HG03139 (cell line): ENCODE results near the gene TMEM101.
"Not testable (repeated sequence)": the region's sequence is repeated elsewhere in the genome, so short reads cannot be mapped to it uniquely, and the experiment has no call there.

Experiments
- ATAC-seq: cut with Tn5 transposase; IDR thresholded peaks from one replicate; pipeline ENCODE4 v1.9.1; 2021; ENCODE audit not compliant: unreplicated experiment

TMEM101 gene

GRCh38 chr17:44024271-44024663 is 9.5 kb upstream of the TMEM101 start:
- no peak for ATAC-seq

DNA sequence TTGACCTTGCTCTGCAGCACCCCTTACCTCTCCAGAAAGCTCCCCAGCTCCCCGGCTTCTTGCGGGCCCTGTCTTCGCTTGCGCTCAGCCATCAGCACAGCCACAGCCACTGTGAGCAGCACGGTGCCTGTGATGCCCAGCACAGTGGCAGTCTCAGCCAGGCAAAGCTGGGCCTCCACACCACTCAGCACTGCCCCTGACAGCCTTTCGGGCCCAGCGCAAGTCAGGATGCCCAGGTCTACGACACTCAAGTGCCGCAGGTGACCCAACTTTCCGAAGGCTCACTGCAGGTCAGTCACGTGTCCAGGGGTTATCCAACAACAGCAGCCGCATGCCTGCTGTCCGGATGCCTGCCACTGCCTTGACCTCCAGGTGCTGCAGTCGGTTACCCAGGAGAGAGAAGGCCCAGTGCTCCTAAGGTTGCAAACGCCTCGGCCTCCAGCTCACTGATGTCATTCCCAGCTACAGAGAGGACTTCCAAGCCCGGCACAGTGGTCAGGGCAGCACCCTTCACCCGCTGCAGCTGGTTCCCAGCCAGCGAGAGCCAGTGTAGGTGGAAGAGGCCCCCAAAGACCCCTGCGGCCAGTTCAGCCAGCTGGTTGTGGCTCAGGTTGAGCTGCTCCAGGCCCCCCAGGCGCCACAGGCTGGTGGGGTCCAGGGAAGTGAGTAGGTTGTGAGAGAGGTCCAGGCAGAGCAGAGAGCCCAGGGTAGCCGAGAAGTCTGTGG is 8.9 kb upstream of the TMEM101 start:
- ATAC-seq: no peak

DNA sequence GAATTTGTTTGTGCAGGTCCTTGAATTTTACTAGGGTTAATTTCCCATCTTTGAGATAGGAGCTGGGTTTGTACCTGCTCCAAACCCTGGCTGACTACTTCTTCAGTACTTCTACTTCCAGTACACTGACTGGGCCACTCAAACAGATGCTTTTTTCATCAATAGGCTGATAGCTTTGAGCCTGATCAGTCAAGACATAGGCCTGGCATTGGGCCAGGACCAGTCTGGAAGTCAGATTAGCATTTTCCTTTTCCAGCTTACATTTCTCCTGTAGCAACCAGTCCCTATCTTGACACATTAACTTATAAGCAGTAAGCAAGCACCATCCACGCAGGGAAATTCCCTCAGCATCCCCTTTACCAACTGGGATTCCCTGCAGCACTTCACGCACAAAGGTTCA is 7.5 kb upstream of the TMEM101 start:
- no peak for ATAC-seq

GRCh38 chr17:44021227-44021626 is 6.5 kb upstream of the TMEM101 start:
- not testable (repeated sequence) for ATAC-seq

DNA sequence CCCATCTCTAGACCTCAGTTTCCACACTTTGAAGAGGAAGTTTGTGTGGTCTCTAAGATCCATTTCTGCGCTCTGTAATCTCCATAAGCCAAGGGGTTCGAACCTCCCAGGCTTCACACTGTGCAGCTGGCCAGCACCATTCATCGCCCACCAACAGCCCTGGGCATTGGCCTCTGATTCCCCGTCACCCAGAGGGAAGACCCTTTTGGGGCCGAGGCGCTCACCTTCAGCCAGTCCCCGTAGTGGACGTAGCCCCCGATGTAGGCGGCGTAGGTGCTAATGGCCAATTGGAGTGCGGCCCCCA is 678 bp downstream of the TMEM101 start:
- ATAC-seq: no peak

- ATAC-seq: no peak
Observed at GRCh38 chr17:44012874-44013273, 1.9 kb downstream of the TMEM101 start.

DNA sequence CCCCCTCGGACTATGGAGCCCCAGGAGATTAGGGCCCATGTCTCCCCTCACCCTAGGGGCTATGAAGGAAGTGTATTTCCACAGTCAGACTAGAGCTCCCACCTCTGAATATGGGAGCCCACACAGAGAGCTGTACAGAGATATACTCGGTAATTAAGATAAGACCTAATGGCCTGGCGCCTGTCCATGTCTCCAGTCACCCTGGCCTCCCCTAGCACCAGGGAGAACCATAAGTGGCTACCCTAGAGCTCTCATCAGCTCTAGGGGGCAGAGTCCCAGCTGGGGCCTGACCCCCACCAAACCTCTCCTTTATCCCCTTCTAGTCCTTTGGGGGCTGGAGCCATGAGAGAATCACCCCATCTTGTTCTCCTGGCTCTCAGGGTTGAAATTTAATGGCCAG is 2.4 kb downstream of the TMEM101 start:
- no peak for ATAC-seq

DNA sequence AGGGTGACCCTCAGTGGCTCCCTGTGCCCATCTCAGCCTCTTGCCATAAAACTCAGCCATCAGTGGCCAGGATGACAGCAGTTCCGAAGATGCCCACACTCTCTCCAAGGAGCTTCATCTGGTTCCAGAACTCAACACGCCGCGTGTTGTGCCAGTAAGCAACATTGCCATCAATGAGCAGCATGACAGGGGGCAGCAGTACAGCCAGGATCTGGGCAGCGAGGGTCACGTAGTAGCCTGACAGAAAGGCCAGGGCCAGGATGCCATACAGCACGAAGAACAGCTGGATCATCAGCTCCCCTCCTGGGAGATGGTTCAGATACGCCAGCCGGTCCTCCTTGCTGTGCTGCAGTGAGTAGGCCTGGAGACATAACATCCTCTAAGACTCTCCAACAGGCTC is 2.9 kb downstream of the TMEM101 start:
- no peak for ATAC-seq

- ATAC-seq: no peak
Observed at GRCh38 chr17:44010966-44011647, 3.7 kb downstream of the TMEM101 start.

DNA sequence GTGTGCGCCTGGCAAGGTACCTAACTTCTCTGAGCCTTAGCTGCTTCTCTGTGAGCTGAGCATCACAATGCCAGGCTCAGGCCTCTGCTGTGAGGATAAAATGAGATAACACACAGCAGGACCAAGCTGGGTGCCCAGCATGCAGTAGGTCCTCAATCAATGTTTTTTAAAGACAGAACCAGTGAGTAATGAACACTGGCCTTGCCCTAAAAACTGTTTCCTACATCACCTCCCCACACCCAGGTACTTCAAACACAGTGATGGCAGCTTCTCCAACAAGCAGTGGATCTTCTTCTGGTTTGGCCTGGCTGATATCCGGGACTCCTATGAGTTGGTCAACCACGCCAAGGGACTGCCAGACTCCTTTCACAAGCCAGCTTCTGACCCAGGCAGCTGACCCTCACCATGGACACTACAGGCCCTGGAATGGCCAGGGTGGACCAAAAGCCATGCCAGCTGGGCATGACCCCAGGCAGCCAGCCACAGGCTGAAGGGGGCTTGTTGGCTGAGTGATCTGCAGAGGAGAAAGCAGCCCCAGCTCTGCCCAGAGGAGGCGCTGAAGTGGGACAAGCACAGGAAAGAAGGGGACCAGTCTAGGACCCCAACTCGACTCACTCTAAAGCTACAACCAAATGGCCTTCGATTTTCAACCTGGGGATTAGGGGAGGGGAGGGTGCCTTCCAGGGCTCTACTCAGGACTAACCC is 6.4 kb downstream of the TMEM101 start:
- ATAC-seq: no peak

- ATAC-seq: no peak
Observed at GRCh38 chr17:44007346-44008204, 7.2 kb downstream of the TMEM101 start.

DNA sequence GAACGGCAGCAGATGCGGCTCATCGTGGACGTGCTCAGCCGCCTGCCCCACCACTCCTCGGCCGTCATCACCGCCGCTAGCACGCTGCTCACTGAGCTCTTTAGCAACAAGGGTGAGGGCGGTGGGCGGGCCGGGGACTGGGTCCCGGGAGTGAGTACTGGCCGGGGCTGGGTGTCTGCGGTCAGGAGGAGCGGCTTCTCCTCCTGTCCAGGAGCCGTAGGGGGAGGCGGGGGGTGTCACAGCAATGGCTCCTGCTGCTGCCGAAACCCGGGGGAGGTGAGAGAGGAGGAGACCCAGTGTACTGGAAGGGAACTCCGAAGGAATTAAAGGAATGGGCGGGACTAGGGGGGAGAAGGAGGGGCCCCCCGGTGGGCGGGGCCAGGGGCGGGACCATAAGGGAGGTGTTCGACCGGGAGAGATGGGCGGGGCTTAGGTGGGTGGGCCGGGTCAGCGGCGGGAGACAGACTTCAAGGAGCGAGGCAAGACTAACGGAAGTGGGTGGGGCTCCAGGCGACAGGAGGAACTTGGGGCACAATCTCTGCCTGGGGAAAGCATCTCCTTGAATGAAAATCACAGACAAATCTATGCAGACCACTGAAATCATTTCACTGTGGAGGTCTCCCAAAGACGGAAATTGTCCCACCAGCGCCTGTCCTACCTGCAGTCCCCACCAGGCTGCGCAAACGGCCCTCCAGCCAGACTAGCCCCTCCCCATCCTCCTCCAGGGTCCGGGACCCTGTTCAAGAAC is 8.0 kb downstream of the TMEM101 start:
- peak; percentile 70 for ATAC-seq

DNA sequence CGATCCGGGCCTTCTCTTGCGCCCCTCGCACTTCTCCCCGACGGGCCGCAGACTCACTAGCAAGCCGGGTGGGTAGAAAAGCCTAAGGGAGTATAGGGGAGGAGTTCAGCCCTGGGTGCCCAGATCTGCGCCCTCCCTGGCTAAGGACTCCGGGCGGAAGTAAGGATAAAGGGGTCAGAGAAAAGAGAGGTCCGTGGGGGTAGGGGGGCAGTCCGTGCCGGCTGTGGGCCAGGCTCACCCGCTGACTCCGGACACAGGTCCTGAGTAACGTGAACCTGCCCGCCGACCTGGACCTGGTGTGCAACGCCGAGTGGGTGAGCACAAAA is 8.5 kb downstream of the TMEM101 start:
- no peak for ATAC-seq

GRCh38 chr17:44005527-44006271 is 9.1 kb downstream of the TMEM101 start:
- no peak for ATAC-seq

DNA sequence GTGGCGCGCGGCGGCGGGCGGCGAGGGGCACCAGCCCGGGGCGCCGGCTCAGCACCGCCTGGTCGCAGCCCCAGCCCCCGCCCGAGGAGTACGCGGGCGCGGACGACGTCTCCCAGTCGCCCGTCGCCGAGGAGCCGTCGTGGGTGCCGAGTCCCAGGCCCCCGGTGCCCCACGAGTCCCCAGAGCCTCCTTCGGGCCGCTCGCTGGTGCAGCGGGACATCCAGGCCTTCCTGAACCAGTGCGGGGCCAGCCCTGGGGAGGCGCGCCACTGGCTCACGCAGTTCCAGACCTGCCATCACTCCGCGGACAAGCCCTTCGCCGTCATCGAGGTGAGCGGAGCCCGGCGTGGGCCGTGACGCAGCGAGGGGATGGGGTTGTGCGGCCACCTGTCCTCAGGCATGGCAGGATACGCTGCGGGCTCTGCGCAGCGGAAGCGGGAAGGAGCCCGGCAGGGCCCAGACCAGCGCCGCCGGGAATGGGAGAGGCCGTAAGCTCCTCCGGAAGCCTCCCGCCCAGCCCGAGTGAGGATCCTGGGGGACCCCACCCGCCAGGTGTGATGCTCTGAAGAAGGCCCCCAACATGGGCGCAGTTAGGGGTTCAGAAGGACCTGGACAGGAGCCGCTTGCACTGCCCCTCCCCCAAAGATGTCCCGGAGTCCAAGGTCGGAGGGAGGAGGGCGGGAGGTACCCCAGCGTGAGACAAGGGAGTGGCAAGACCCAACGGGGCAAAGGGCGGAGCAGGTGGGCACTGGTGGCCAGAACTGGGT is 9.8 kb downstream of the TMEM101 start:
- ATAC-seq: no peak

- ATAC-seq: no peak
Observed at GRCh38 chr17:44004077-44004760, 10.5 kb downstream of the TMEM101 start, which contains the start of gene NAGS. NAGS (plus strand) TSS chr17:44004622; CDS start chr17:44004664, 42 bp downstream.

GRCh38 chr17:44002141-44002848 is 12.5 kb downstream of the TMEM101 start:
- no peak for ATAC-seq

DNA sequence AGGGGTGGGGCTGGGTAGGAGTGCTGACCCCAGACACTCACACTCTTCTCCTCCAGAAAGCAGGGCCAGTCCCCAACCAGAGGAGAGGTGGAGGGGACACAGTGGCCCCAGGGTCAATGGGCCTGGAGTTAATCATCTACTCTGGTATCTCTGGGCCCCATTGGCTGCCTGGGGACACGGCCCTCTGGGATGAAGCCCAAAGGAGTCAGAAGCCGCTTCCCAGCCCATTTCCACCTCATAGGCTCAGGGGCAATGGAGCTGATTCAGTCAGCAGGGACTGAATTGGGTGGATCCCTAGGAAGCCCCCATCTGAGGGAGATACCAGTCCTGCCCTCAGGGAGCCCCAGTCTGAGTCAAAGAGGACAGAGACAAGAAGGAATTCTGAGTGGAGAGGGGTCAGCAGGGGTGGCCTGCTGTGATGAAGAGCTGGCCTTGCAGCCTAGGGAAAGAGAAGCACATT is 13.3 kb downstream of the TMEM101 start:
- no peak for ATAC-seq
